OCI-LY7 (cell line): ENCODE results near the gene FRAS1. TPM values are rescaled to one million over a fixed set of nuclear protein-coding genes. Genes with fewer than 3 reads are reported as not detected.

ENCODE experiments used
- BruUV-seq: library from RNA; stranded (reverse); fragments of 400-500 nt; replicated peaks from 2 replicates; lab custom pipeline; 2021; lab: Mats Ljungman, UMichigan
- CTCF ChIA-PET: fragments of 300-600 bp; sonication (Branson Sonifier 250); formaldehyde crosslinking; loops from one replicate; lab custom pipeline; 2022; ENCODE audit warnings: antibody characterized with exemption; ENCODE audit not compliant: unreplicated experiment; lab: Charles Lee
- POLR2A ChIA-PET: fragments of 300-600 bp; sonication (Branson Sonifier 250); formaldehyde crosslinking; loops from one replicate; lab custom pipeline; 2022; ENCODE audit warnings: antibody characterized with exemption; lab: Charles Lee
- DNase-seq: peaks from one replicate; pipeline ENCODE4 v3.0.0-alpha.2; 2015; ENCODE audit warnings: low spot score
- H2AFZ ChIP-seq: fragments of 200-600 bp; sonication (generic), shearing (Covaris generic); 2 replicates; pipeline ENCODE4 v1.6.1; 2014; ENCODE audit warnings: mild to moderate bottlenecking, antibody characterized with exemption, low read length, moderate library complexity
- H3K27ac ChIP-seq: fragments of 200-600 bp; sonication (generic); 2 replicates; pipeline ENCODE4 v1.5.1; 2014; ENCODE audit warnings: mixed run types, low read depth, mild to moderate bottlenecking, moderate library complexity, low read length, inconsistent platforms; ENCODE audit not compliant: poor library complexity, severe bottlenecking
- H3K36me3 ChIP-seq: fragments of 200-600 bp; sonication (generic); 2 replicates; pipeline ENCODE4 v1.6.1; 2014; ENCODE audit warnings: mild to moderate bottlenecking, antibody characterized with exemption, low read length, moderate library complexity, mixed read lengths; ENCODE audit not compliant: insufficient read depth
- H3K4me1 ChIP-seq: fragments of 200-600 bp; sonication (generic); 2 replicates; pipeline ENCODE4 v1.5.1; 2014; ENCODE audit warnings: mild to moderate bottlenecking, low read length; ENCODE audit not compliant: insufficient read depth, poor library complexity, severe bottlenecking
- H3K4me2 ChIP-seq: fragments of 200-600 bp; sonication (generic); 2 replicates; pipeline ENCODE4 v1.6.1; 2014; ENCODE audit warnings: mild to moderate bottlenecking, low read length
- H3K4me3 ChIP-seq: fragments of 200-600 bp; sonication (generic); 2 replicates; pipeline ENCODE4 v1.5.1; 2014; ENCODE audit warnings: mild to moderate bottlenecking, low read depth, low read length; ENCODE audit not compliant: poor library complexity, severe bottlenecking
- H3K79me2 ChIP-seq: fragments of 200-600 bp; sonication (generic); 2 replicates; pipeline ENCODE4 v1.6.1; 2016; ENCODE audit warnings: low read depth, mild to moderate bottlenecking, low read length, moderate library complexity, mixed read lengths; ENCODE audit not compliant: insufficient read depth
- H3K9me2 ChIP-seq: fragments of 200-600 bp; sonication (generic); 2 replicates; pipeline ENCODE4 v1.6.1; 2016; ENCODE audit warnings: mild to moderate bottlenecking, low read length, mixed read lengths; ENCODE audit not compliant: insufficient read depth
- H3K9me3 ChIP-seq: fragments of 200-600 bp; sonication (generic); 2 replicates; pipeline ENCODE4 v1.6.1; 2014; ENCODE audit warnings: mild to moderate bottlenecking, mixed run types, low read length, mixed read lengths
- H4K20me1 ChIP-seq: fragments of 200-600 bp; sonication (generic); 2 replicates; pipeline ENCODE4 v1.6.1; 2014; ENCODE audit warnings: mild to moderate bottlenecking, antibody characterized with exemption, low read length, moderate library complexity, mixed read lengths; ENCODE audit not compliant: insufficient read depth
- CTCF ChIP-seq: fragments of 200-600 bp; sonication (generic); conservative IDR thresholded peaks from 2 replicates; pipeline ENCODE4 v1.5.1; 2014; ENCODE audit warnings: mild to moderate bottlenecking, antibody characterized with exemption, low read length, moderate library complexity, mixed read lengths
- EZH2phosphoT487 ChIP-seq: fragments of 200-600 bp; sonication (generic); IDR thresholded peaks from 2 replicates; pipeline ENCODE4 v1.6.1; 2018; ENCODE audit warnings: low read depth, borderline replicate concordance, mild to moderate bottlenecking, mixed run types, antibody characterized with exemption, low read length, moderate library complexity, mixed read lengths
- intact Hi-C: fragments of 100-400 bp; cut with micrococcal nuclease; formaldehyde crosslinking; loops from one replicate; pipeline ENCODE4 v1.10.0; 2022; ENCODE audit not compliant: unreplicated experiment
- total RNA-seq, 2 experiments: library from RNA; depleted of rRNA in 1 of 2; stranded (reverse); fragments of >200 nt in 1 of 2; shearing (Covaris generic) in 1 of 2; gene quantifications; 2 replicates each; pipeline ENCODE4 v1.2.3, GENCODE V29; 2014 to 2022

Gene FRAS1
- total RNA-seq, 2 experiments from 2014 or later, result 0.19 to 0.30 TPM

- no peaks in the 10 kb centered on the region for H3K36me3 ChIP-seq
- H4K20me1 ChIP-seq, result no peaks in the 10 kb centered on the region
- BruUV-seq, result no TSS peak
- intact Hi-C loops, result no loop called here
- no peak for DNase-seq
- CTCF ChIA-PET, result no interaction called here
- no peak overlapping the region for H3K4me3 ChIP-seq
- H3K4me1 ChIP-seq, result no peaks in the 10 kb centered on the region
- H3K79me2 ChIP-seq, result no peaks in the 10 kb centered on the region
- H3K9me3 ChIP-seq, result no peaks in the 10 kb centered on the region
- POLR2A ChIA-PET, result no interaction called here
- H3K4me2 ChIP-seq, result no peak overlapping the region
- no peak overlapping the region for H2AFZ ChIP-seq
- TF ChIP-seq EZH2phosphoT487, result no peak
- no peak for TF ChIP-seq CTCF
- no peak overlapping the region for H3K27ac ChIP-seq
- H3K9me2 ChIP-seq, result no peaks in the 10 kb centered on the region
These were observed 305.2 kb downstream of the FRAS1 start for GRCh38 chr4:78362310-78362709.

- no peak for DNase-seq
- no peak overlapping the region for H2AFZ ChIP-seq
- no peak for TF ChIP-seq EZH2phosphoT487
- no peak for TF ChIP-seq CTCF
- no peaks in the 10 kb centered on the region for H3K9me3 ChIP-seq
- intact Hi-C loops, result no loop called here
- H3K36me3 ChIP-seq, result no peaks in the 10 kb centered on the region
- H3K4me2 ChIP-seq, result no peak overlapping the region
- H3K4me1 ChIP-seq, result no peaks in the 10 kb centered on the region
- ChIA-PET CTCF (no interaction called here), POLR2A (interaction anchor here (1.4 kb wide), 1 partner anchor 12 kb away, joined by 3 read pairs; no protein-coding TSS in a partner anchor)
- H3K79me2 ChIP-seq, result no peaks in the 10 kb centered on the region
- H3K4me3 ChIP-seq, result no peak overlapping the region
- no peak overlapping the region for H3K27ac ChIP-seq
- H3K9me2 ChIP-seq, result no peaks in the 10 kb centered on the region
- BruUV-seq, result no TSS peak
- no peaks in the 10 kb centered on the region for H4K20me1 ChIP-seq
These were observed 306.0 kb downstream of the FRAS1 start for GRCh38 chr4:78363031-78363570.

GRCh38 chr4:78369679-78370078 lies 312.6 kb downstream of the FRAS1 start:
- Histone ChIP-seq H3K4me2 (no peak overlapping the region), H3K27ac (no peak overlapping the region), H4K20me1 (no peaks in the 10 kb centered on the region), H3K4me1 (no peaks in the 10 kb centered on the region), H3K36me3 (no peaks in the 10 kb centered on the region), H2AFZ (no peak overlapping the region), H3K9me2 (no peaks in the 10 kb centered on the region), H3K4me3 (no peak overlapping the region), H3K9me3 (no peaks in the 10 kb centered on the region), H3K79me2 (no peaks in the 10 kb centered on the region)
- TF ChIP-seq CTCF (no peak), EZH2phosphoT487 (no peak)
- CTCF ChIA-PET, result no interaction called here
- intact Hi-C loops, result no loop called here
- no peak for DNase-seq
- POLR2A ChIA-PET, result no interaction called here
- BruUV-seq, result no TSS peak
